Activated CD8-positive, alpha-beta memory T cell treated with anti-CD3 and anti-CD28 coated beads, Interleukin-2, amount 50 U/mL, for 48 hours (primary cell): ENCODE measurements around the gene TNFRSF18.
A peak's percentile ranks its signal among the peaks of the same experiment; 100 is the strongest.

Experiments used
- DNase-seq: peaks from one replicate; pipeline ENCODE4 v3.0.0-alpha.2; 2020

TNFRSF18 gene

DNA sequence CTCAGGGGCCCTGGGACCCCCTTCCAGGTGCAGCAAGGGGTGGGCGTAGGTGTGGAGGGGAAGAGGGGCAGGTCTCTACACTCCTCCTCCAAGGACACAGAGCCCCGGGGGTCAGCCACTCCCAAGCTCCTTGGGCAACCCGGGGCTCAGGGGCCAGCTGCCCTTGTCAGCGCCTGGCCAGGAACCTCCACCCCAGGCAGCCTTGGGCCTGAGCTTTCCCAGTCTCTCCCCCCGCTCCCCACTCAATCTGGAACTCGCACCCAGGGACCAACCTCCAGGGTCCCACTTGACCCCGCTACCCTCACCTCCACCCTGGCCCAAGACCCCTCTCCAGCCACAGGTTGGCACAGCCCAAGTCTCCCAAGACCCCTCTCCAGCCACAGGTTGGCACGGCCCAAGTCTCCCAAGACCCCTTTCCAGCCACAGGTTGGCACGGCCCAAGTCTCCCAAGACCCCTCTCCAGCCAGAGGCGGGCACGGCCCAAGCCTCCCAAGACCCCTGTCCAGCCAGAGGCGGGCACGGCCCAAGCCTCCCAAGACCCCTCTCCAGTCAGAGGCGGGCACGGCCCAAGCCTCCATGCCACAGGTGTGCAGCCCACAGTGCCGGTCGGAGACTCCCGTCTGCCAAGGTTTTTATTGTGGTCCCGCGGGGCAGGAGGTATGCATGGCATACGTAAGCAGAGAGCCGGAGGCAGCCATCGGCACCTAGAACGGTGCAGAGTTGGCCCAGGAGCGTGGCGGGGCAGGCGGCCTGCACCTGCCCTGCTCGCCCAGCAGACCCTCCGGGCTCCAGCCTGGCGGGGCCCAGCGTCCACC lies 4.5 kb upstream of the TNFRSF18 start:
- DNase-seq = peak; percentile 51

DNA sequence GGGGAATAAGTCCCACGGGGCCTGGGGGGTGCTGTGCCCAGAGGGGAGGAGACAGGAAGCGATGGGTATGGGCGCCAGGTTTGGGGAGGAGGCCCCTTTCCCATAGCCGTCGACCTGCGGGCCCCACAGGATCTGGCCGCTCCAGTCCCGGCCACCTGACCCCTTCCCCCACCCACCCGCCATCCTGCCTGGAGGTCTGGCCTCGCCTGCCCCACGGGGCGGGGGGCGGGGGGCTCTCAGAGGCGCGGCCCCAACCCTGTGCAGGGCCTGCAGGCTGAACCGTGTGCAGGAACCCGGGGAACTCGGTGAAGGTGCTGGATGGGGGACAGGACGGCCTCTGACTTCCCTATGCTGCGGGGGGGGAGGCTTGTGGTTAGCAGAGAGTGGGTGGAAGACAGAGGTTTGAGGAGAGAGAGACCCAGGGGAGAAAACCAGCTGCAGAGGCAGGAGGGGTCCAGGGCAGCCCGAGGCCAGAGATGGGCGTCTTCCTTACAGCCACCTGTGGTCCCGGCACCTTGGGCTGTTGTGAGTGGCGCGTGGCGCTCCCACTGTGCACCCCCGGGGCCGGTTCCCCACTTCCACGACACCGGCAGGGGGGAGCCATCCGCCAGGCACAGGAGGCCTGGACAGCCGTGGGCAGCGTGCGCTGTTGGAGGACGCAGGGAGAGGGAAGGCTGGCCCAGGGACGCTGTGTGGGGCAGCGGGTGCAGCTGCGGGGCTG lies 2.5 kb upstream of the TNFRSF18 start:
- peak; percentile 73 for DNase-seq

DNA sequence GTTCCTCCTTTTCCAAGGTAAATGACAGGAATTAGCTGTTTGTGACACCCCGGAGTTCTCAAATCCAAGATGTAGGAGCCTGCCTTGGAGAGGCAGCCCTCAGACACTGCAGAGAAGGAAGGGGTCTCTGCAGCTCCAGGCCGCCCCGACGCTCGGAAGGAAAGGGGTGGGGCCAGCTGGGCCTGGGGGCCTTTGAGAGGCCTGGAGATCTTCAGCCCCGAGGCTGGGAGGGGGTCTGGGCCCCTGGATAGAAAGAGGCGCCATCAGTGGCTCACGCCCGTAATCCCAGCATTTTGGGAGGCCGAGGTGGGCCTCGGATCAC lies 1.1 kb upstream of the TNFRSF18 start:
- DNase-seq = no peak

DNA sequence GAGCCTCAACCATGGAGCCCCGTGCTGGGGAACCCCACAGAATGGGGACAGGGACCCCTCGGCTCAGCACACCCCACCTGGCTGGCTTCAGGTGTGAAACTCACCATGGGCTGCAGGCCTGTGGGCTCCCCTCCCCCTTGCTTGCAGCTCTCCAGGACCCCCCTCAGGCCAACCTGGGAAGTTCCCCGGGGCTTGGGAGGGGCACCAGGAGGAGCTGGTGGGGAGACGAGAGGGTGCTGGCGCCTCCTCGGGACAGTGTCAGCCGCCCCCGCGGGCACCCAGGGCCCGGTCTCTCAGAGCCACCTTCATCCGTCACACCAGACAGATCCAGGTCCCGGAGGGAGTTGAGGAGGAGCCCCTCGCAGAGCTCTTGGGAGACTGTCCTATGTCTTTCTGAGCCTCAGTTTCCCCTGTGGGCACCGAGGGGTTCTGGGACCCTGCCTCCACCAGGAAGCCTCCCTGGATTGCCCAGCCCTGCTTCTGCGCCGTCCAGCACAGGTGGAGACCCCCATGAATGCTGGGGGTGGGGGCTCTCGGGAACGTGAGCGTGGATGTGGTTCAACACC lies 657 bp upstream of the TNFRSF18 start:
- peak; percentile 65 for DNase-seq

DNA sequence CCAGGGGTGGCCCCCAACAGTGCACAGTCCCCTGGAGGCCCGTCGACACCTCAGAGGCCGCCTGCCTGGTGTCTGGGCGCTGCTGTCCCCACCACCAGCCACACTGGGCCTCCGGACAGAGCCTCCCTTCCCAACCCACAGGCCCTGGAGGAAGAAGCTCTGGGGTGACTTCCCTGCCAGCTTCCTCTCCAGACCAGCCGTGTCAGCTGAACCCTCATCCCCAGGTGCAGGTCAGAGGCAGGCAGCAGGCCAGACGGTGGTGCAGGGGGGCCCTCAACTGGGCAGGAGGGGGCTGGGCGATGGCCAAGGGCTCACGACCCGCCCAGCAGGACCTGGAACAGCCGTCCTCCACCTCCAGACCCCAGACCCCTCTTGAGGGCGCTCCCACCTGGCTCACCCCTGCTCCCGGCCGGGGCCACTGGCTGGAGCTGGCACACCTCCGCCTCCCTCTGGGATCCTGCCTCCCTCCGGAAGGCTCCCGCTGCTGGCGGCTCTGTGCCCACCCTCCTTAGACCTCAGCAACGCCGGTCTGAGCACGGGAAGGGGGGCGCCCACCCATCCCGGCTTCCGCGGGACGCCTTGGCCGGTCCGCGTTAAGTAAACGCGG lies 520 bp downstream of the TNFRSF18 start:
- no peak for DNase-seq

DNA sequence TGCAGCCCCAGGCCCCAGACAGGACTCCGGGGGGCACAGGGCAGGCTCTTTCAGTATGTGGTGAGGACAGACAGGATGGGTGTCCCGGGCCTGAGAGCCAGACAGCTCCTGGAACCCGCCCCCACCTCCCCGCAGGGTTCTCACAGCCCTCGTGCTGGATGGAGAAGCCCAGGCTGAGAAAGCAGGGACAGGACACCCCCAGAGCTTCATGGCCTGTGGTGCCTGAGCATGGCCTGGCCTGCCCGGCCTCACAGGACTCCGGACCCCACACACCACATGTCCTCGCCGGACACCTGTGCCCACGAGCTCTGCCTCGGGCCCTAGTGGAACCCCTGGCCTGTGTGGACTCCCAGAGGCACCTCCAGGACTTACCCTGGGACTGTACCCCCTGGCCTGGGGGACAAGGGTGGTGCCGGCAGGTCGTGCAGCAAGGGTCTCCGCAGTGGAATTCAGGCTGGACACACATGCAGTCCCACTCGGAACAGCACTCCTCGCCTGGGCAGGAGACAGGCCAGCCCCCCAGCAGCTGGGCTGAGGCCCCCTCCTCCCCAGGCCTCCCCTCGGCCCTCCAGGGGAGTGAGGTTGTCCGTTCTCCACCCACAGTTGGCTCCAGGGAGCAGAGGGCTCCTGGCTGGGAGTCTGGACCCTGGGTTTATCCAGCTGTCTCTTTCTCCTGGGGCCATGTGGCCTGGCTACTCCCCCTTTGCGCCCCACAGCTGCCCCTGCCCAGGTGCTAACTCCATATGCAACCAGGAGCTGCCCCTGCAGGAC lies 1.2 kb downstream of the TNFRSF18 start:
- DNase-seq = peak; percentile 60

DNA sequence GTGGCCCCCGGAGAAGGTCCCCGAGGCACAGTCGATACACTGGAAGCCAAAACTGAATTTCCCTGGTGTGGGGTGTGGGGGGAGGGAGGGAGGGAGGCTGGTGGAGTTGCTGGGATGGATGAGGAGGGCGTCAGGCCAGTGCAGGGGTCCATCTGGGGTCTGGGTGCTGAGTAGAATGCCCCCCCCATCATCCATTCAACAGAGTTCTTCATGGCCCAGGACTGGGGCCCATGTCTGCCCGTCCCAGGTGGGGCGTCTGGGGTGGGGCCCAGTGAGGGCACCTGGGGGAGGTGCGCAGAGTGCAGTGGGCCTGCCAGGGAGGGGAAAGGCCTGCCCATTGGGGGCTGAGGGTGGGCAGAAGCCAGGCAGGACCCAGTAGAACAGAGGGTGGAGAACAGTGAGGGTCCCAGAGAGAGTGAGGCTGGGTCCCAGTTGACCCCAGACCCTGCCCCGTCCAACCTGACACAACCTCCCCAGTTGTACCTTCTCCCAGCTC lies 1.9 kb downstream of the TNFRSF18 start:
- DNase-seq = no peak

DNA sequence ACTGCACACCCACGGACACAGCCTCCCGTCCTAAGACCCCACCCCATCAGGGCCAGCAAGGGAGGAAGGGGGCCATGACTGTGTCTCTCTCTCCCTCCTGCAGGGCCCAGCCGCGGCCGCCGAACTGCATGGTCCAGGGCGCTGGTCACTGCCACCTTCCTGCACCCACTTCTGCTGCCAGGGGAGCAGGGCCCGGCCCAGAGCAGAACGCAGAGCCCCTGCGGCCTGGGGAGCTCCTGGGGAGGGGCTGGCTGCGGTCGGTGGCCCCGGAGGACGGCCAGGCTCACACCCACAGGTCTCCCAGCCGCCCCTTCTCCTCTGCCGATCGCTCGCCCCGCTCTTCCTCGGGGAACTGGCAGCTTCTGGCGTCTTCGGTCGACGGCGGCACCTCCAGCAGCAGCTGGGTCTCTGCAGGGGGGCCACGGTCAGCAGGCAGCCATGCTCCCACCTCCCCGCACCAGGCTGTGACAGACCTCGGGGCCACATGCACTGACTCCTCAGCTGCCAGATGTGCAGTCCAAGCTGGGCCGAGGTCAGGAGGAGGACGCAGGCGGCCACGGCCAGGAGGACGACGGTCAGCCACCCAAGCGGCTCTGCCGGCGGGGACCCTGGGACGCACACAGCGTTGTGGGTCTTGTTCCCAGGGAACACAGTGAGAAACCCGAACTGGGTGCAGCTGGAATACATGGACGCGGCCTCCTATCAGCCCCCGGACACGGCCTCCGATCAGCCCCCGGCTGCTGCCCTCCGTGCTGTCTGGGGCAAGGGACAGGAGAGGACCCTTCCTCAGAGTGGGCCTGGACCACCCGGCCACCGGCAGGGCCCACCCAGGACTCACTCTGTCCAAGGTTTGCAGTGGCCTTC lies 2.6 kb downstream of the TNFRSF18 start:
- DNase-seq = no peak

DNA sequence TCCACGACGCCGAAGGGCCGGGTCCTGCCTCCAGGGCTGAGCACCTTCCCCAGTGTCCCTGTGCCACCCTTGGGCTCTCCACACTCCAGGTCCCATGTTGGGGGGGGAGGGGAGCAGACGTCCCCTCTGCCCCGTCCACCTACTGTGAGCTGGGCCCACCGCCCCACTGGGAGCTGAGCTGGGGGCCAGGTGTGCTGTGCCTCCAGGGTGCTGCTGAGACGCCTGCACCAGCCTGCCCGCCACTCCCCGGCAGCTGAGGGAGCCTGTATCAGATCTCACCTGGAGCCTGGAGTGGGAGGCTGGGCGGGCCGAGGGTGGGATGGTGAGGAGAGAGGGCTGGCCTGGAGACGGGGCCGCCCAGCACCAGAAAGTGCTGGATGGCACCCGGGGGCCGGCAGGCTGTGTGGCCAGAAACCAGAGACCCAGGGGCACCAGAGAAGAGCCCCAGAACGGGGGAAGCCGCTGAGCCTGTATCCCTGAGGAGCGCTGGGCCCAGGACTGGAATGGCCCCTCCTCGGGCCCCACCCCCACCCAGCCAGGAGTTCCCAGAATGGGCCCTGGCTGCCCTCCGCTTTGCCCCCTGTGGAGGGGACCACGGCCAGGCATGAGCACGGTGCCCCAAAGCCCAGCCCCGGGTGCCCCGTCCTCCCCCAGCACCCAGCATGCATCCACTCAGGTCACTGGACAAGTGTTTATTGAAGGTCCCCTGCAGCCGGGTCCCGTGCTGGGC lies 3.4 kb downstream of the TNFRSF18 start:
- no peak for DNase-seq

DNA sequence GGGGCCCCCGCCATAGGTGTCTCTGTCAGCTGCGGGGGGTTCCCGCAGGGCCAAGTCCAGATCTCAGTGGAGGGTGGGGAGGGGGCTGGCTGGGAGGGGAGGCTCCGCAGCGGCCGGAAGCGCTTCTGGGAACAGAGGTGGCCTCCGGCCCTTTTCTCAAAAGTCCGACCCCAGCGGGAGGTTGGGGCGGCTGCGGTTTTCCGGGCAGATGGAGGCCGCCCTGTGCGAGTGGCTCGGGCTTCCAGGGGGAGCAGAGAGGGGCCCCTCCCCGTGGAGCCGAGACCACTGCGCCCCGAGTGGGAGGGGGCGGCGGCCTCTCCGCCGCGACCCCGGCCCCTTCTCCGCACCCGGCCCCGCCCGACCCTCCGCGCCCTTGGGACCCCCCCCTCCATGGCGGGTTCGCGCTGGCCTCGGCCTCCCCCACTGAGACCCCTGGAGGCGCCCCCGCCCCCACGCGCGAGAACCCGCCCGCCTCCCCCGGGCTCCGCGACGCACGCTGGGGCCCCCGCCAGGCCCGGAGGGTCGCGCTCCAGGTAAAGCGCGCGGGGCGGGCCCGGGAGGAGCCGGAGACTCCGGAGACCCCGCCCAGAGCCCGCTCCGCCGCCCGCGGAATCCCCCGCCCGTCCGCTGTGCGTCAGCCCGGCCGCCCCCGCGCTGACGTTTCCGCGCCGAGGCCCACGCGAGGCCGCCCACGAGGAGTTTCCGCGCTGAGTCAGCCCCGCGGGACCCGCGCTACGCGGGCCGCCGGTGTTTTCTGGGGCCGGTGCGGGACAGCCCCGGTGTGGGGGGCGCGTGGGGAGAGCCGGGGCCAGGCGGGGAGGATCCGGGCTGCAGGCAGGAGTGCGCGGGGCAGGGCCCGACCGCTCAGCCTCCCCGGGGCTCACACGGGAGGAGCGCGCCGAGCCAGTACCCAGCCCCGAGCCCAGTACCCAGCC lies 5.2 kb downstream of the TNFRSF18 start:
- peak; percentile 94 for DNase-seq

DNA sequence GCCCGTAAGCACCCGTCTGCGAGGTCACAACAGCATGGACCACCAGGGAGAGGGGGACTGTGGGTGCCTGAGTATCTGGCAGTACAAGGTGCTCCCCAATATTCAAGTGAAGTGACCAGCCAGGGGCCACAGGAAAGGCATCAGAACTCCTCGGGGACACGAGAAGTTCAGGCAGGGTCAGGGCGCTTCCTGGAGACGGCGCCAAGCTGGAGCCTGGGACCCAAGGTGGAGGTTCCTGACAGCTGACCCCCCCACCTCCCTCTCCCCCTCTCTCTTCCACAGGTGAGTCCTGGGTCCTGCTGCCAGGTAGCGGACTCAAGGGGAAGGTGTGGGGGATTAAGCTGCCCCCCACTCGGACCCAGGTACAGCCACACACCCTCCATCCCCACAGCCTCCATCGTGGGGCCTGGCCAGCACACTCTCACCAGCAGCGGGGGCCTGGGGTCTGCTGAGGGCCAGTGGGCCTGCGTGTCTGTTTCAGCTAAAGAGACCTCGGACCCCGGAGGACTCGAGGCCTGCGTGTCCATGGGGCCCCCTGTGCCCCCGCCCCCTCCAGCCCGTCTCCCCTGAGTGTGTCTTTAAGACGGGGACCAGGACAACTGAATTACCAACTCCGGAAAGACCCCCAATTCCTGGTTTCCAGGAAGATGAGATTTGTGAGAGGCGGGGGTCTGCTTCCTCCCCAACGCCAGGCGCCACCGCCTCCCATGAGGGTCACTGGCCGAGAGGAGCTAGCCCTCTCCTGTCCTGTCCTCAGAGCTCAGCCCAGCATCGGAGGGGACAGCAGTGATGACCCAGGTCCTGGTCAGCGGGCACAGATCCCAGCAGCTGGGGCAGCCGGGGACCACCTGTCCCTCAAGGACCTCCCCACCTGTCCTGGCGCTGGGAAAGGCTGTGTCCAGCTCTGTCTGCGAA lies 6.2 kb downstream of the TNFRSF18 start:
- no peak for DNase-seq

DNA sequence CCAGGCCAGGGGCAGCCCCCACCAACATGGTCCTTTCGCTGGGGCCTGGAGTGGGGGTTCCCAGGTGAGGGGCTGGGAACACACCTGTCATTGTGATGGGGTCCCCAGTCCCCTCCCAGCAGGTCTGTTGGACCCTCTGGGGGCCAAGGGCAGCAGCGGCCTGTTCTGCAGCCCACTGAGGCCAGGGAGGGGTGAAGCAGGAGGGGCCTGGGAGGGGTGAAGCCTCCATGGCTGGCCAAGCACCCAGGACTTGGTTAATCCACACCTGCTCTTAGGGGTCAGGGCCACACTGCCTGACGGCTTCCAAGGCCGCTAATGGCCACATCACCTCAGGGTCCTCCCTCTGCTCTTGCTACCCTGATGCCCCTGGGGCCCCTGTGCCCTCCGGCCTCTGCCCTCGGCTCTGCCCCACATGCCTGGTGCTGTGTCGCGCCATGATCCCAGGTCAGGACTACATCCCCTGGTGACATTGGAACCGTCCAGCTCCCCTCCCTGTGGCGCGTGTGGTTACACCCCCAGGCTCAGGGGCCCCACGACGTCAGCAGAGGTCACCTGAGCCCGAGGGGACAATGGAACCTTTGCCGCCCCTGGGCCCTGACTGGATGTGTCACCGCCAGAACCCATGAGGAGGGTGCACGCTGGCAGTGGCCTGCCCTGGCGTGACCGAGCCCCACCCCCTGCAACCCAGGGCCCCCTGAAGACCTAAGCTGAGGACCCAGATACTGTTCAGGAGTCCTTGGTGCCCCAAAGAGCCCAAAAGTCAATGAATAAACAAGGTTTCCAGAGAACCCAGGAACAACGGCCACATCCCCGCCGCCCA lies 7.0 kb downstream of the TNFRSF18 start:
- peak; percentile 55 for DNase-seq

DNA sequence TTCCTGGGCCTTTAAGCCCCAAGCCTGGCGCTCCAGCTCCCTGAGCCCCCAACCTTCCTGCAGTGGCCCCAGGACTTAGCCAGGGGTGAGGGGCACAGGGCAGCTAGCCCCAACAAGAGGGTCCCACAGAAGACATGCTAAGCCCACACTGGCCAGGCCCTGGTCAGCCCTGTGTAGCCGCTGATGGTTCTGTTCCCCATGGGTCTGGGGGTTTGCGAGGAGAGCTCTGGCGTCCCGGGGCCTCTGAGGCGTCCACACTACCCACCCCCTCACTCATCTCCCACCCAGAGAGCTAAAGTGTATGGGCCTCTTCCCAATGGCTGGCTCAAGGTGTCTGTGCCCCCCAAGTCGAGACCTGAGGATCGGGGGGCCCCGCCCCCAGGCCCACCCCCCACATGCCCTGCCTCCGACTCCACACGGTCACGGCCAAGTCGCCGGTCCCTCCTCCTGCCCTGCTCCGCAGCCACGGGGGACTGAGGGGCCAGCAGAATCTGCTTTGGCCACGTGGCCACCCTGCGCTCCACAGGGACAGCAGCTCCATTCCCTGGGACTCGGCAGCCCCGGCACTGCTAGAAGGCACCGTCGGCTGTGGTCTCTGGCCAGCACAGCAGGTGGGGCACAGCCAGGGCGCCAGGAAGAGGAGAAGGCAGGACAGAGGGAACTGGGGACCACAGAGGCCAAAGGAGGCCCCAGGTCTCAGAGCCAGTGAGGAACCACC lies 7.8 kb downstream of the TNFRSF18 start:
- DNase-seq = peak; percentile 55

DNA sequence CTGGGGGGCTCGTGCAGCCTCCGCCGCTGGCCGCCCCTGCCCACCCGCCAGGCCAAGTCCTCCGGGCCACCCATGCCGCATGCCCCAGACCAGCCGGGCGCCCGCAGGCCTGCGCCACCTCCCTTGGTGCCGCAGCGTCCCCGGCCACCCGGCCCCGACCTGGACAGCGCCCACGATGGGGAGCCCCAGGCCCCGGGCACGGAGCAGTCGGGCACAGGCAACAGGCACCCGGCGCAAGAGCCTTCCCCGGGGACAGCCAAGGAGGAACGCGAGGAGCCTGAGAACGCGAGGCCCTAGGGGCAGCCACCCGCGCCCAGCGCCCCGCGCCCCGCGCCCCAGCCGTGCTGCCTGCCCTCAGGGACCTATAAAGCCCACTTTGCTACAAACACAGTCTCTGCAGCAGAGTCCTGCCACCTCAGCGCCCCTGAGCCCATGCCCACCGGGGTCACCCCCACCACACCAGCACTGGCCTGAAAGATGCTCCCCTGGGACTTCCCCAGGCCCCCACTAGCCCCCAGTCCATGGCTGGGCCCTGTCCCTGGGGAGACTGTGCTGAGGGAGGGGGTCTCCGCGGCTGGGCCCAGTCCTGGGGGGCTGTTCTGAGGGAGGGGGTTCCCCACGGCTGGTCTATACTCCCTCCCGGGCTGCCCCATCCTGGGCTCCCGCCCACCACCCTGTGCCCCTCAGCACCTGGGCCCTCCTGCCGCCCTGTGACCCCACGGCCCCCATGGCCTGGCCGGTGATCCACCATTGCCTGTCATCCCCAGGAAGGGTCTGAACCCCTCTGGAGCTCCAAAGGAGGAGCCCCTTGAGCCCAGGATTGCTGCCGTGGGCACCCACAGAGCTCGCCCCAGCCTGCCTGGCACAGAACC lies 8.6 kb downstream of the TNFRSF18 start:
- DNase-seq = peak; percentile 48

DNA sequence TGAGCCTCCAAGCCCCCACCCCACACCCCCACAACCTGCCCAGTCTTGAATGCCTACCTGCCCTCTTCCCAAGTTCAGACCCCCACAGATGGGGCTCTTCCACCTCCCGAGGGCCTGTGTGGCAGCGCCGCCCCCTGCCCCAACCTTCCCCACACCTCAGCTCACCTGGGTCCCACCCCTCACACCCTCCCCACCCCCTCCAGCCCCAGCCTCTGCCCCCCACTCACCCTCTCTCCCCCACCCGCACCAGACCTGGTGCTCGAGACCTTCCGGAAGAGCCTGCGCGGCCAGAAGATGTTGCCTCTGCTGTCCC lies 9.2 kb downstream of the TNFRSF18 start:
- DNase-seq = no peak
